ENCODE measurements around the gene ASAP3. TPM values are rescaled to one million over a fixed set of nuclear protein-coding genes. Genes with fewer than 3 reads are reported as not detected.

The ASAP3 gene
- 23.6 and 50.6 TPM in 2 replicates for total RNA-seq

GRCh38 chr1:23483321-23484252 lies at the start of gene ASAP3:
Gene ASAP3 (minus strand): TSS chr1:23484179. CDS start chr1:23484133, 46 bp downstream.

GRCh38 chr1:23530747-23531561 lies 47.0 kb upstream of the ASAP3 start, which contains the start of gene E2F2:
Gene E2F2 (minus strand): TSS chr1:23531233. CDS start chr1:23530793, 440 bp downstream.

GRCh38 chr1:23424293-23425192 lies 59.4 kb downstream of the ASAP3 start, which contains the start of gene TCEA3:
Gene TCEA3 (minus strand): TSS chr1:23424748. CDS start chr1:23424633, 115 bp downstream.

Other genes with a start within 250 kb of the ASAP3 start
- gene HNRNPR, start 139.9 kb downstream of the ASAP3 start, total RNA-seq, result 76.5 and 130 TPM in 2 replicates
- 13.5 and 17.7 TPM in 2 replicates for gene ZNF436, start 114.3 kb downstream of the ASAP3 start, total RNA-seq
- gene TCEA3, start 59.4 kb downstream of the ASAP3 start, total RNA-seq, result 6.8 and 10.4 TPM in 2 replicates
- gene E2F2, start 47.1 kb upstream of the ASAP3 start, total RNA-seq, result 0.50 and 2.0 TPM in 2 replicates
- gene ID3, start 75.3 kb upstream of the ASAP3 start, total RNA-seq, result 34.2 and 38.7 TPM in 2 replicates
- gene RPL11, start 207.6 kb upstream of the ASAP3 start, total RNA-seq, result 785 and 922 TPM in 2 replicates